K562 (cell line): ENCODE data around the gene MCOLN2. TPM values are rescaled to one million over a fixed set of nuclear protein-coding genes. Genes with fewer than 3 reads are reported as not detected.

Experiments
- ATAC-seq: fragments of 200-7000 bp; cut with Tn5 transposase; 3 replicates; pipeline ENCODE4 v1.9.1; 2020; ENCODE audit warnings: moderate library complexity
- BruUV-seq: library from RNA; stranded (reverse); fragments of 400-500 nt; replicated peaks from 2 replicates; lab custom pipeline; 2021; lab: Mats Ljungman, UMichigan
- CTCF ChIA-PET: fragments of 300-600 bp; formaldehyde crosslinking; extraction: SDS; loops from one replicate; lab custom pipeline; 2021; ENCODE audit warnings: low intra/inter-chr PET ratio; lab: Yijun Ruan, JAX
- POLR2A ChIA-PET: fragments of 300-600, 350-650 bp; sonication (Branson Sonifier 250); formaldehyde crosslinking; extraction: SDS; loops from one replicate; lab custom pipeline; 2021; ENCODE audit warnings: antibody characterized with exemption, inconsistent platforms; lab: Yijun Ruan, JAX
- DNase-seq, 4 experiments: peaks; one replicate each; pipeline versions ENCODE4 v3.0.0 to v3.0.0-alpha.2; 2011 to 2018; ENCODE audit warnings: low spot score in 3 of 4, mixed read lengths in 3 of 4; ENCODE audit errors: extremely low read depth in 1 of 4
- FAIRE-seq: peaks from 2 replicates; lab custom pipeline; 2011; peaks lifted over from hg19 to GRCh38; lab: Jason Lieb, UNC
- H2AFZ ChIP-seq: 2 replicates; pipeline ENCODE4 v1.6.0; 2011; ENCODE audit warnings: low read depth, low read length, control low read depth, inconsistent platforms
- H3K27ac ChIP-seq: fragments of 200-600 bp; 3 replicates; pipeline ENCODE4 v1.8.0; 2011; ENCODE audit warnings: low read depth, mild to moderate bottlenecking, control low read depth, inconsistent platforms, low read length, moderate library complexity, mixed read lengths; ENCODE audit errors: extremely low read depth
- H3K27me3 ChIP-seq, 2 experiments: fragments of 300-600 bp in 1 of 2; 2 replicates in 1 of 2; 3 replicates in 1 of 2; pipeline versions ENCODE4 v1.6.0 to v1.8.0; 2011; ENCODE audit warnings: inconsistent platforms in 2 of 2, low read length in 2 of 2, mild to moderate bottlenecking in 1 of 2, mixed read lengths in 1 of 2, moderate library complexity in 1 of 2; ENCODE audit not compliant: control insufficient read depth in 2 of 2, insufficient read depth in 2 of 2
- H3K36me3 ChIP-seq: fragments of 300-600 bp; 3 replicates; pipeline ENCODE4 v1.8.0; 2011; ENCODE audit warnings: mild to moderate bottlenecking, low read length, inconsistent platforms; ENCODE audit not compliant: control insufficient read depth, insufficient read depth
- H3K4me1 ChIP-seq, 2 experiments: fragments of 200-600 bp in 1 of 2; replicated peaks in 1 of 2; 2 replicates in 1 of 2; 3 replicates in 1 of 2; pipeline versions ENCODE4 v1.5.1 to v1.8.0; 2011; ENCODE audit warnings: inconsistent platforms in 2 of 2, low read length in 2 of 2, mild to moderate bottlenecking in 1 of 2, mixed read lengths in 1 of 2, moderate library complexity in 1 of 2; ENCODE audit not compliant: control insufficient read depth in 2 of 2, insufficient read depth in 2 of 2
- H3K4me2 ChIP-seq: 2 replicates; pipeline ENCODE4 v1.6.1; 2011; ENCODE audit warnings: low read length, control low read depth, inconsistent platforms, mixed read lengths; ENCODE audit not compliant: insufficient read depth
- H3K4me3 ChIP-seq: fragments of 200-600 bp; sonication (generic), shearing (Covaris generic); 2 replicates; pipeline ENCODE4 v1.5.1; 2016; ENCODE audit warnings: control low read depth, inconsistent platforms
- H3K79me2 ChIP-seq: fragments of 200-600 bp; 3 replicates; pipeline ENCODE4 v1.8.0; 2011; ENCODE audit warnings: low read length, inconsistent platforms; ENCODE audit not compliant: control insufficient read depth, insufficient read depth
- H3K9ac ChIP-seq, 2 experiments: 2 replicates each; pipeline versions ENCODE4 v1.6.0 to v1.6.1; 2011; ENCODE audit warnings: low read depth in 2 of 2, low read length in 2 of 2, control low read depth in 1 of 2, inconsistent platforms in 1 of 2, mild to moderate bottlenecking in 1 of 2, mixed read lengths in 1 of 2; ENCODE audit not compliant: insufficient read depth in 1 of 2
- H3K9me1 ChIP-seq: one replicate; pipeline ENCODE4 v1.6.0; 2011; ENCODE audit warnings: inconsistent platforms, mild to moderate bottlenecking, low read length, moderate library complexity; ENCODE audit not compliant: control insufficient read depth, insufficient read depth
- H3K9me3 ChIP-seq: replicated peaks from 2 replicates; pipeline ENCODE4 v1.5.1; 2011; ENCODE audit warnings: low read depth, low read length, inconsistent platforms; ENCODE audit not compliant: control insufficient read depth, insufficient read depth
- H4K20me1 ChIP-seq: replicated peaks from 2 replicates; pipeline ENCODE4 v1.6.1; 2011; ENCODE audit warnings: low read length, inconsistent platforms, mixed read lengths; ENCODE audit not compliant: control insufficient read depth, insufficient read depth
- ATF4 ChIP-seq: fragments of 450-650 bp; formaldehyde crosslinking; IDR thresholded peaks from 2 replicates; pipeline ENCODE4 v1.4.0; 2022; ENCODE audit warnings: mild to moderate bottlenecking, moderate library complexity
- ELF1 ChIP-seq: fragments of 200-800 bp; sonication (Bioruptor generic); IDR thresholded peaks from 2 replicates; pipeline ENCODE4 v1.6.1; 2016; ENCODE audit warnings: missing genetic modification characterization, missing compliant biosample characterization
- ILF3 ChIP-seq: fragments of 450-650 bp; IDR thresholded peaks from 2 replicates; pipeline ENCODE4 v1.6.1; 2018; ENCODE audit warnings: antibody characterized with exemption, mild to moderate bottlenecking, moderate library complexity, borderline replicate concordance
- NR3C1 ChIP-seq: sonication (generic); formaldehyde crosslinking; IDR thresholded peaks from 2 replicates; pipeline ENCODE4 v1.8.1; 2022; ENCODE audit warnings: missing genetic modification reagents
- RUNX1 ChIP-seq: sonication (generic); IDR thresholded peaks from 2 replicates; pipeline ENCODE4 v1.6.1; 2016; ENCODE audit warnings: antibody characterized with exemption, low read depth
- SLC30A9 ChIP-seq: fragments of 250-450 bp; sonication (Bioruptor Pico); IDR thresholded peaks from 2 replicates; pipeline ENCODE4 v1.8.0; 2022; ENCODE audit warnings: mild to moderate bottlenecking, moderate library complexity
- TAF7 ChIP-seq: fragments of 450-650 bp; IDR thresholded peaks from 2 replicates; pipeline ENCODE4 v1.6.1; 2016; ENCODE audit warnings: missing genetic modification characterization, missing compliant biosample characterization
- TCF7 ChIP-seq: sonication (generic); IDR thresholded peaks from 2 replicates; pipeline ENCODE4 v1.6.1; 2016; ENCODE audit warnings: antibody characterized with exemption, borderline replicate concordance
- ZFX ChIP-seq: sonication (generic); formaldehyde crosslinking; IDR thresholded peaks from 2 replicates; pipeline ENCODE4 v1.8.0; 2022; ENCODE audit warnings: mild to moderate bottlenecking, missing genetic modification reagents, moderate library complexity
- ZKSCAN8 ChIP-seq: fragments of 200-800 bp; sonication (Bioruptor generic); IDR thresholded peaks from 2 replicates; pipeline ENCODE4 v1.6.1; 2016; ENCODE audit warnings: missing genetic modification characterization, missing compliant biosample characterization
- ZNF24 ChIP-seq: fragments of 450-650 bp; IDR thresholded peaks from 2 replicates; pipeline ENCODE4 v1.6.1; 2016
- ZNF398 ChIP-seq: fragments of 250-450 bp; sonication (Bioruptor Pico); IDR thresholded peaks from 2 replicates; pipeline ENCODE4 v1.8.0; 2021; ENCODE audit warnings: moderate library complexity, mild to moderate bottlenecking, inconsistent platforms
- WGBS: fragments of 100-300 bp; shearing (Covaris generic); methylation state at CpG from one replicate; pipeline ENCODE4 v1.1.6; 2016; ENCODE audit warnings: low coverage, mixed read lengths; ENCODE audit not compliant: insufficient coverage; ENCODE audit errors: missing lambda C conversion rate; 5-methylcytosine and 5-hydroxymethylcytosine counted together
- in situ Hi-C: fragments of 300-500 bp; cut with MboI; formaldehyde crosslinking; loops from 4 replicates; pipeline ENCODE4 v1.15.0; 2018; ENCODE audit warnings: inconsistent platforms, mixed read lengths
- intact Hi-C: fragments of 100-400 bp; cut with micrococcal nuclease; formaldehyde crosslinking; loops from 2 replicates; pipeline ENCODE4 v1.14.2; 2022
- polyA plus RNA-seq, 8 experiments: library from polyadenylated mRNA; depleted of rRNA in 4 of 8; stranded (reverse) in 5 of 8; unstranded in 3 of 8; fragments of >200 nt; fragmentation: Nextera tagmentation in 2 of 8; fragmentation: Illumina TruSeq in 1 of 8; extraction: Ambion mirVana in 2 of 8; extraction: Trizol in 1 of 8; gene quantifications; 2 replicates each; pipeline versions ENCODE4 v1.2.1 to v1.2.3, GENCODE V29; 2011 to 2014; ENCODE audit warnings: inconsistent platforms in 1 of 8, missing spikeins in 1 of 8
- total RNA-seq, 7 experiments: library from RNA; depleted of rRNA in 6 of 7; stranded (reverse); fragments of >200 nt in 6 of 7; fragmentation: Illumina TruSeq in 2 of 7; extraction: Trizol in 2 of 7; gene quantifications; 2 replicates each; pipeline versions ENCODE4 v1.2.1 to v1.2.3, GENCODE V29; 2011 to 2021; ENCODE audit warnings: low replicate concordance in 1 of 7

The MCOLN2 gene
- total and polyA plus RNA-seq, 9 of the 15 experiments (the other 6 are each of a cell fraction or from before 2014, with no cell fraction given), result 0.18 TPM; not detected in 8

GRCh38 chr1:84982395-84982794 is 14.5 kb downstream of the MCOLN2 start:
- Histone ChIP-seq H3K9me3 (no peaks in the 10 kb centered on the region), H3K4me1 (no peaks in the 10 kb centered on the region), H3K36me3 (no peaks in the 10 kb centered on the region), H3K4me2 (no peak overlapping the region), H4K20me1 (no peaks in the 10 kb centered on the region), H3K9ac (no peak overlapping the region), H3K27ac (no peak overlapping the region), H2AFZ (no peak overlapping the region), H3K27me3 (no peaks in the 10 kb centered on the region), H3K9me1 (no peaks in the 10 kb centered on the region)
- intact Hi-C loops, result no loop called here
- CTCF ChIA-PET, result no interaction called here
- BruUV-seq, result no TSS peak
- WGBS, result 0% methylated on average over 2 of the region's 2 CpGs
- POLR2A ChIA-PET, result no interaction called here
- no peak for TF ChIP-seq RUNX1
- TF ChIP-seq ZFX (CRISPR knock-in tag), result no peak
- TF ChIP-seq TAF7 (tag), result no peak
- TF ChIP-seq, all 486 proteins: peak for 0
- FAIRE-seq, result no peak
- in situ Hi-C loops, result no loop called here
- Histone ChIP-seq H3K4me3 (no peak overlapping the region), H3K79me2 (no peaks in the 10 kb centered on the region)
- DNase-seq, result no peak
- ATAC-seq, result no peak

- FAIRE-seq, result no peak
- no TSS peak for BruUV-seq
- ChIA-PET POLR2A (no interaction called here), CTCF (no interaction called here)
- intact Hi-C loops (no loop called here), in situ Hi-C loops (no loop called here)
- H2AFZ ChIP-seq, result no peak overlapping the region
- no peaks in the 10 kb centered on the region for H3K9me1 ChIP-seq
- H3K9ac ChIP-seq, result no peak overlapping the region
- no peak for TF ChIP-seq ATF4 (CRISPR knock-in tag)
- no peak for TF ChIP-seq ZKSCAN8
- TF ChIP-seq ELF1, result no peak
- no peak for TF ChIP-seq ZNF24
- TF ChIP-seq TCF7, result no peak
- no peak for TF ChIP-seq ZNF398
- no peak for TF ChIP-seq NR3C1 (CRISPR knock-in tag)
- TF ChIP-seq ILF3, result no peak
- no peak for TF ChIP-seq SLC30A9 (CRISPR knock-in tag)
- no peaks in the 10 kb centered on the region for H3K79me2 ChIP-seq
- no peaks in the 10 kb centered on the region for H3K9me3 ChIP-seq
- H3K4me2 ChIP-seq, result no peak overlapping the region
- H3K4me1 ChIP-seq, result no peaks in the 10 kb centered on the region
- WGBS, result 0% methylated on average over 2 of the region's 2 CpGs
- H4K20me1 ChIP-seq, result no peaks in the 10 kb centered on the region
- no peaks in the 10 kb centered on the region for H3K36me3 ChIP-seq
- H3K27me3 ChIP-seq, result no peaks in the 10 kb centered on the region
- H3K27ac ChIP-seq, result no peak overlapping the region
- H3K4me3 ChIP-seq, result no peak overlapping the region
- no peak for ATAC-seq
- no peak for DNase-seq
These were observed 21.9 kb downstream of the MCOLN2 start for GRCh38 chr1:84975035-84975434.
